GM12878 (cell line): ENCODE data around the gene CAMKK2. TPM values are rescaled to one million over a fixed set of nuclear protein-coding genes. Genes with fewer than 3 reads are reported as not detected.

Experiments used
- ATAC-seq: fragments of 200-7000 bp; cut with Tn5 transposase; 3 replicates; pipeline ENCODE4 v1.9.1; 2020; ENCODE audit warnings: mild to moderate bottlenecking, moderate library complexity
- BruUV-seq: library from RNA; stranded (reverse); fragments of 400-500 nt; replicated peaks from 2 replicates; lab custom pipeline; 2021; lab: Mats Ljungman, UMichigan
- CTCF ChIA-PET: fragments of 300-600 bp; sonication (Branson Sonifier 250); formaldehyde crosslinking; extraction: SDS; loops from one replicate; lab custom pipeline; 2021; ENCODE audit warnings: inconsistent platforms; lab: Yijun Ruan, JAX
- POLR2A ChIA-PET: fragments of 350-600 bp; formaldehyde crosslinking; extraction: SDS; loops from one replicate; lab custom pipeline; 2021; ENCODE audit warnings: inconsistent platforms; lab: Charles Lee
- RAD21 ChIA-PET: fragments of 300-600 bp; sonication (Branson Sonifier 250); formaldehyde crosslinking; loops from one replicate; lab custom pipeline; 2023; ENCODE audit warnings: antibody characterized with exemption; ENCODE audit not compliant: unreplicated experiment; lab: Charles Lee
- SMC1A ChIA-PET: fragments of 300-600 bp; sonication (Branson Sonifier 250); formaldehyde crosslinking; loops from one replicate; lab custom pipeline; 2023; ENCODE audit not compliant: unreplicated experiment, uncharacterized antibody; lab: Charles Lee
- DNase-seq: peaks from one replicate; pipeline ENCODE4 v3.0.0-alpha.2; 2011; ENCODE audit warnings: low read depth, low spot score
- FAIRE-seq: peaks from 3 replicates; lab custom pipeline; 2011; peaks lifted over from hg19 to GRCh38; lab: Jason Lieb, UNC
- H2AFZ ChIP-seq: 2 replicates; pipeline ENCODE4 v1.6.0; 2011; ENCODE audit warnings: low read depth, low read length, control low read depth; ENCODE audit not compliant: control insufficient read depth
- H3K27ac ChIP-seq: 2 replicates; pipeline ENCODE4 v1.5.1; 2011; ENCODE audit warnings: control low read depth; ENCODE audit not compliant: control insufficient read depth, insufficient read depth
- H3K27me3 ChIP-seq, 2 experiments: replicated peaks in 1 of 2; 2 replicates each; pipeline versions ENCODE4 v1.6.0 to v1.6.1; 2011; ENCODE audit warnings: low read length in 1 of 2; ENCODE audit not compliant: control insufficient read depth in 2 of 2, insufficient read depth in 2 of 2
- H3K36me3 ChIP-seq, 2 experiments: 2 replicates each; pipeline ENCODE4 v1.5.1; 2011; ENCODE audit warnings: low read length in 1 of 2; ENCODE audit not compliant: control insufficient read depth in 2 of 2, insufficient read depth in 2 of 2
- H3K4me1 ChIP-seq: 2 replicates; pipeline ENCODE4 v1.6.1; 2011; ENCODE audit warnings: mild to moderate bottlenecking, low read length, moderate library complexity, mixed read lengths; ENCODE audit not compliant: control insufficient read depth, insufficient read depth
- H3K4me2 ChIP-seq: 2 replicates; pipeline ENCODE4 v1.6.0; 2011; ENCODE audit warnings: control low read depth; ENCODE audit not compliant: control insufficient read depth, insufficient read depth
- H3K4me3 ChIP-seq: fragments of 200-600 bp; sonication (generic); 2 replicates; pipeline ENCODE4 v1.5.1; 2016
- H3K79me2 ChIP-seq: 2 replicates; pipeline ENCODE4 v1.6.0; 2011; ENCODE audit warnings: low read length; ENCODE audit not compliant: control insufficient read depth, insufficient read depth
- H3K9ac ChIP-seq: 2 replicates; pipeline ENCODE4 v1.8.0; 2011; ENCODE audit warnings: low read length, control low read depth, mixed read lengths; ENCODE audit not compliant: control insufficient read depth, insufficient read depth
- H3K9me3 ChIP-seq: replicated peaks from 3 replicates; pipeline ENCODE4 v1.5.1; 2011; ENCODE audit warnings: mild to moderate bottlenecking, low read length; ENCODE audit not compliant: control insufficient read depth, insufficient read depth
- H4K20me1 ChIP-seq: 2 replicates; pipeline ENCODE4 v1.6.0; 2011; ENCODE audit not compliant: control insufficient read depth, insufficient read depth
- BCLAF1 ChIP-seq: fragments of 450-650 bp; IDR thresholded peaks from 2 replicates; pipeline ENCODE4 v1.6.1; 2017; ENCODE audit warnings: antibody characterized with exemption, mild to moderate bottlenecking, moderate library complexity
- CBX3 ChIP-seq: fragments of 200-600 bp; sonication (generic); IDR thresholded peaks from 2 replicates; pipeline ENCODE4 v1.6.1; 2016; ENCODE audit warnings: low read depth, borderline replicate concordance
- CHD2 ChIP-seq: IDR thresholded peaks from 2 replicates; pipeline ENCODE4 v1.6.1; 2011; ENCODE audit warnings: low read depth, low read length, improper control_type of control experiment, borderline replicate concordance
- IRF3 ChIP-seq: fragments of 450-650 bp; IDR thresholded peaks from 2 replicates; pipeline ENCODE4 v1.6.1; 2014; ENCODE audit warnings: mild to moderate bottlenecking
- MEF2A ChIP-seq: IDR thresholded peaks from 2 replicates; pipeline ENCODE4 v1.6.1; 2011; ENCODE audit warnings: low read depth, mild to moderate bottlenecking, low read length, moderate library complexity; ENCODE audit not compliant: insufficient read depth
- TCF3 ChIP-seq: IDR thresholded peaks from 2 replicates; pipeline ENCODE4 v1.6.1; 2012; ENCODE audit warnings: low read depth, mild to moderate bottlenecking, low read length, borderline replicate concordance; ENCODE audit not compliant: insufficient read depth
- WRNIP1 ChIP-seq: IDR thresholded peaks from 2 replicates; pipeline ENCODE4 v1.6.1; 2011; ENCODE audit warnings: low read depth, low read length, improper control_type of control experiment, borderline replicate concordance
- WGBS: methylation state at CpG from one replicate; pipeline ENCODE4 v1.1.6; 2016; ENCODE audit warnings: low lambda C conversion rate; ENCODE audit not compliant: insufficient replicate concordance, insufficient coverage; ENCODE audit errors: missing lambda C conversion rate; 5-methylcytosine and 5-hydroxymethylcytosine counted together
- in situ Hi-C: fragments of 300-500 bp; cut with MboI; formaldehyde crosslinking; loops from 9 replicates; pipeline ENCODE4 v1.14.3; 2018; ENCODE audit warnings: mixed read lengths
- intact Hi-C: fragments of 100-400 bp; cut with micrococcal nuclease; formaldehyde crosslinking; loops from one replicate; pipeline ENCODE4 v1.14.2; 2022; ENCODE audit not compliant: unreplicated experiment
- polyA plus RNA-seq, 11 experiments: library from polyadenylated mRNA; depleted of rRNA in 4 of 11; unstranded in 6 of 11; stranded (reverse) in 5 of 11; fragments of >200 nt; fragmentation: Nextera tagmentation in 4 of 11; fragmentation: Illumina TruSeq in 1 of 11; extraction: Ambion mirVana in 4 of 11; extraction: Trizol in 1 of 11; gene quantifications; 1 replicate in 1 of 11; 2 replicates in 10 of 11; pipeline versions ENCODE4 v1.2.1 to v1.2.3, GENCODE V29; 2011 to 2016; ENCODE audit warnings: inconsistent platforms in 2 of 11, missing spikeins in 2 of 11, low read depth in 1 of 11
- total RNA-seq, 4 experiments: library from RNA; depleted of rRNA in 3 of 4; stranded (reverse); fragments of >200 nt in 3 of 4; fragmentation: Illumina TruSeq in 1 of 4; extraction: Trizol in 1 of 4; gene quantifications; 2 replicates each; pipeline versions ENCODE4 v1.2.1 to v1.2.3, GENCODE V29; 2013 to 2021

Gene CAMKK2
- total and polyA plus RNA-seq, 10 of the 15 experiments (the other 5 are each of a cell fraction or from before 2014, with no cell fraction given), result 5.2 to 40.6 (median 26.6) TPM

- intact Hi-C loops, result no loop called here
- DNase-seq (no peak), ATAC-seq (no peak), FAIRE-seq (no peak)
- CTCF ChIA-PET, result interaction anchor here (0.6 to 1.3 kb wide), 5 partner anchors 19 to 588 kb away, joined by 3 to 6 read pairs (median 3); partner anchors contain the start of gene PSMD9
- RAD21 ChIA-PET, result interaction anchor here (0.7 to 1.5 kb wide), 7 partner anchors 41 to 1927 kb away, joined by 3 to 6 read pairs (median 3); no protein-coding TSS in a partner anchor
- no peak overlapping the region for H3K9ac ChIP-seq
- peaks cover 14% of the 10 kb centered on the region for H3K4me1 ChIP-seq
- H3K27me3 ChIP-seq, result no peaks in the 10 kb centered on the region
- no peak overlapping the region for H3K4me2 ChIP-seq
- no peak overlapping the region for H3K4me3 ChIP-seq
- POLR2A ChIA-PET, result interaction anchor here (0.6 to 1.2 kb wide), 5 partner anchors 19 to 101 kb away, joined by 3 to 8 read pairs (median 4); no protein-coding TSS in a partner anchor
- in situ Hi-C loops, result no loop called here
- no peaks in the 10 kb centered on the region for H3K36me3 ChIP-seq
- H3K79me2 ChIP-seq, result peaks cover 14% of the 10 kb centered on the region
- TF ChIP-seq CHD2 (no peak), MEF2A (no peak), IRF3 (no peak), BCLAF1 (no peak), TCF3 (no peak), WRNIP1 (no peak), CBX3 (no peak)
- no peaks in the 10 kb centered on the region for H3K9me3 ChIP-seq
- BruUV-seq, result no TSS peak
- SMC1A ChIA-PET, result interaction anchor here (0.6 to 1.7 kb wide), 13 partner anchors 11 to 386 kb away, joined by 3 to 8 read pairs (median 3); no protein-coding TSS in a partner anchor
- H4K20me1 ChIP-seq, result no peaks in the 10 kb centered on the region
- no peak overlapping the region for H2AFZ ChIP-seq
- WGBS, result 60% methylated on average over 4 of the region's 4 CpGs
- H3K27ac ChIP-seq, result no peak overlapping the region
Observed at GRCh38 chr12:121300083-121300819, 3.7 kb upstream of the CAMKK2 start.
